ENCODE measurements around the gene TLL1. TPM values are rescaled to one million over a fixed set of nuclear protein-coding genes. Genes with fewer than 3 reads are reported as not detected.

The TLL1 gene
- total and polyA plus RNA-seq, 2 of the 13 experiments (the other 11 are each of a cell fraction or from before 2014, with no cell fraction given) = not detected

GRCh38 chr4:165866019-165866650 is 6.9 kb upstream of the TLL1 start (continued):
- TF ChIP-seq TRIM22 (IDR thresholded peaks at IDR 0.05) = no peak
- TF ChIP-seq ATF4 (CRISPR knock-in tag; IDR thresholded peaks at IDR 0.05) = no peak
- no peak for TF ChIP-seq HOXD1 (CRISPR knock-in tag; IDR thresholded peaks at IDR 0.05)
- TF ChIP-seq TRAFD1 (CRISPR knock-in tag; IDR thresholded peaks at IDR 0.05; ENCODE audit: borderline replicate concordance) = no peak

DNA sequence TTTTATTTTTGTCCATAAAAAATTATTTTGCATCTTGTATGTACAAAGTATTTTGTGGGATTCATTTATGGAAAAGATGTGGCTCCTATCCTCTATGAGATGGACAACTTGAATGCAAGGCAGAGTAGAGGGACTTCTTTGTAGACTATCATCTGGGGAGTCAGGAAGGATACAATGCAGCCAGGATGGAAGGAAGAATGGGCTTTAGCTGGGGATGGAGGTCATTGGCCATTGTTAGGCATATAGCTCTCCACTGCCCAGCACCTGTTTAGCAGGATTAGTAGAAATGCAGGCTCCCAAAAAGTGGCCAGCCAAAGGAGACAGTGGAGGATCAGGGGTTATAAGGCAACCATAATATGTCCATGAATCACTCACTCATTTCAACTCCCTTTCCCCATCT is 5.1 kb upstream of the TLL1 start:
- H2AFZ ChIP-seq (ENCODE audit: low read length) = no peak overlapping the region
- ATAC-seq (no peak), FAIRE-seq (no peak), DNase-seq (ENCODE audit: low spot score) (no peak)
- H3K4me3 ChIP-seq (replicated peaks in 1 of 3; ENCODE audit: insufficient read depth in 1 of 3, low read depth in 2 of 3, low read length in 3 of 3) = no peak overlapping the region
- H3K4me1 ChIP-seq (ENCODE audit: insufficient read depth, low read length) = peaks cover 9% of the 10 kb centered on the region
- in situ Hi-C loops (cut with HindIII; ENCODE audit: extremely low pct_ligation_motif_present, low pct_unique_long_range_greater_than_20kb) = loop anchor here (10.0 kb wide), 1 partner anchor 227 kb away; no protein-coding TSS in a partner anchor
- BruUV-seq (replicated peaks) = no TSS peak
- TF ChIP-seq ZNF558 (CRISPR knock-in tag; IDR thresholded peaks at IDR 0.05; ENCODE audit: borderline replicate concordance) (no peak), ZNF660 (CRISPR knock-in tag; IDR thresholded peaks at IDR 0.05; ENCODE audit: borderline replicate concordance, low read depth) (no peak), MAFF (IDR thresholded peaks at IDR 0.05; ENCODE audit: low read depth, low read length) (no peak), ZNF10 (CRISPR knock-in tag; IDR thresholded peaks at IDR 0.05; ENCODE audit: borderline replicate concordance, low read depth) (no peak), FOXC1 (CRISPR knock-in tag; IDR thresholded peaks at IDR 0.05; ENCODE audit: borderline replicate concordance) (no peak), ZXDC (CRISPR knock-in tag; IDR thresholded peaks at IDR 0.05) (no peak), ZSCAN5A (CRISPR knock-in tag; IDR thresholded peaks at IDR 0.05; ENCODE audit: borderline replicate concordance) (no peak), HMGA1 (CRISPR knock-in tag; conservative IDR thresholded peaks at IDR 0.05) (no peak)
- TF ChIP-seq, protein P1, sequence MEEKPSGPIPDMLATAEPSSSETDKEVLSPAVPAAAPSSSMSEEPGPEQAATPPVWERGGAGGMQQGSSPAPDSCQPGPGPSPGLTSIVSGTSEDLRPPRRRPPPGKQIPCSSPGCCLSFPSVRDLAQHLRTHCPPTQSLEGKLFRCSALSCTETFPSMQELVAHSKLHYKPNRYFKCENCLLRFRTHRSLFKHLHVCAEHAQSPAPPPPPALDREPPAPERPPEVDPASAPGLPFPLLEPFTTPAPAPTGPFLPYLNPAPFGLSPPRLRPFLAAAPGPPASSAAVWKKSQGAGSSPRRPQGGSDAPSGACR (CRISPR knock-in tag; IDR thresholded peaks at IDR 0.05) = no peak
- H3K79me2 ChIP-seq (ENCODE audit: insufficient read depth, low read length) = no peaks in the 10 kb centered on the region
- ChIA-PET POLR2A (no interaction called here), CTCF (ENCODE audit: low intra/inter-chr PET ratio, low total read pairs) (no interaction called here)
- H3K36me3 ChIP-seq (replicated peaks in 1 of 2; ENCODE audit: control insufficient read depth in 1 of 2, insufficient read depth in 2 of 2, low read length in 2 of 2) = no peaks in the 10 kb centered on the region
- no peak overlapping the region for H3K27ac ChIP-seq (ENCODE audit: extremely low read length, insufficient read depth, low read length)
- no peaks in the 10 kb centered on the region for H3K9me3 ChIP-seq (ENCODE audit: low read length)
- H3K4me2 ChIP-seq (ENCODE audit: low read depth, low read length) = no peak overlapping the region
- H3K27me3 ChIP-seq (ENCODE audit: control insufficient read depth in 1 of 2, insufficient read depth in 2 of 2, low read length in 2 of 2) = peaks cover 0 to 12% of the 10 kb centered on the region in 2 experiments; a peak in 2 of 5 replicates
- no peaks in the 10 kb centered on the region for H4K20me1 ChIP-seq (ENCODE audit: insufficient read depth, low read length)
- intact Hi-C loops (cut with micrococcal nuclease; ENCODE audit: unreplicated experiment) = no loop called here
- no peak overlapping the region for H3K9ac ChIP-seq (ENCODE audit: insufficient read depth, low read depth, low read length)

Measured in HepG2 (cell line).